ENCODE results near the gene DPY19L1.

DNA sequence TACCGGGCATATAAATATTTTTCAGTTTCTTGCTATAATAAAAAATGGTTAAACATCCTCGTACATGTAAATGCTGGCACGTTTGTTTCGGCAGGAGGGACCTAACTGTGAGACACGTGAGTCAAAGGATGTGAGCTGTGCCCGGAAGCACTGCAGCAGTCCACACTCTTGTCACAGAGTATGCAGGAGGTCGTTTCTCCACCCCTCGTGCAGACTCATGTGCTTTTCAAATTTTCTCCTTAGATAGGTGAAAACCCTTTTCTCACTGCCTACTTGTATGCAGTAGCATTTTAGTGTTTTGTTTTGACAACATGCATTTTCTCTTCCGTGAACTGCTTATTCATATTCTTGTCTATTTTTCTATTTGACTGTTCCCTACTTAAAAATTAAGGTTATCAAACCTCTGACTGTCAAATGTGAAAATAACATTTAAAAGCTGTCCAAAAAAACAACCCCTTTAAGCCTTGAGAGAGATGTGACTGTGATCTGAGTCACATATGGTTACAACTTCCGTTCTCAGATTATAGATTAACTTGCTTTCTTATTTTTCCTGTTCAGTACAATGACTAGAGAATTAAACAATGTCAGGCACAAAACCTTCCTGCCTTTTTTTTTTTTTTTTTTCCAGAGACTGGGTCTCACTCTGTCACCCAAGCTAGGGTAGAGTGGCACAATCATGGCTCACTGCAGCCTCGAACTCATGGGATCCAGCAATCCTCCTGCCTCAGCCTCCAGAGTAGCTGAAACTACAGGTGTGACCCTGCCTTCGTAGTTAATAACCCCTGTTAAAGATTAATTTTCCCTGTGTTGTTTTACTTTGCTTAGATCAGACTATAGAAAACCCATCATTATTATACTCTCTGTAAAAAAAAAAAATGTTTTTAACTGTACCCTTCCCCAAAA is 45.1 kb downstream of the DPY19L1 start:
- TF ChIP-seq, protein P1, sequence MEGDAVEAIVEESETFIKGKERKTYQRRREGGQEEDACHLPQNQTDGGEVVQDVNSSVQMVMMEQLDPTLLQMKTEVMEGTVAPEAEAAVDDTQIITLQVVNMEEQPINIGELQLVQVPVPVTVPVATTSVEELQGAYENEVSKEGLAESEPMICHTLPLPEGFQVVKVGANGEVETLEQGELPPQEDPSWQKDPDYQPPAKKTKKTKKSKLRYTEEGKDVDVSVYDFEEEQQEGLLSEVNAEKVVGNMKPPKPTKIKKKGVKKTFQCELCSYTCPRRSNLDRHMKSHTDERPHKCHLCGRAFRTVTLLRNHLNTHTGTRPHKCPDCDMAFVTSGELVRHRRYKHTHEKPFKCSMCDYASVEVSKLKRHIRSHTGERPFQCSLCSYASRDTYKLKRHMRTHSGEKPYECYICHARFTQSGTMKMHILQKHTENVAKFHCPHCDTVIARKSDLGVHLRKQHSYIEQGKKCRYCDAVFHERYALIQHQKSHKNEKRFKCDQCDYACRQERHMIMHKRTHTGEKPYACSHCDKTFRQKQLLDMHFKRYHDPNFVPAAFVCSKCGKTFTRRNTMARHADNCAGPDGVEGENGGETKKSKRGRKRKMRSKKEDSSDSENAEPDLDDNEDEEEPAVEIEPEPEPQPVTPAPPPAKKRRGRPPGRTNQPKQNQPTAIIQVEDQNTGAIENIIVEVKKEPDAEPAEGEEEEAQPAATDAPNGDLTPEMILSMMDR (IDR thresholded peaks at IDR 0.05) = no peak
- TF ChIP-seq, protein P2, sequence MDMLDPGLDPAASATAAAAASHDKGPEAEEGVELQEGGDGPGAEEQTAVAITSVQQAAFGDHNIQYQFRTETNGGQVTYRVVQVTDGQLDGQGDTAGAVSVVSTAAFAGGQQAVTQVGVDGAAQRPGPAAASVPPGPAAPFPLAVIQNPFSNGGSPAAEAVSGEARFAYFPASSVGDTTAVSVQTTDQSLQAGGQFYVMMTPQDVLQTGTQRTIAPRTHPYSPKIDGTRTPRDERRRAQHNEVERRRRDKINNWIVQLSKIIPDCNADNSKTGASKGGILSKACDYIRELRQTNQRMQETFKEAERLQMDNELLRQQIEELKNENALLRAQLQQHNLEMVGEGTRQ (CRISPR knock-in tag; IDR thresholded peaks at IDR 0.05) = no peak
- TF ChIP-seq NR2C2 (CRISPR knock-in tag; IDR thresholded peaks at IDR 0.05) (no peak), ATF1 (CRISPR knock-in tag; IDR thresholded peaks at IDR 0.05) (no peak)
- TF ChIP-seq, protein P3, sequence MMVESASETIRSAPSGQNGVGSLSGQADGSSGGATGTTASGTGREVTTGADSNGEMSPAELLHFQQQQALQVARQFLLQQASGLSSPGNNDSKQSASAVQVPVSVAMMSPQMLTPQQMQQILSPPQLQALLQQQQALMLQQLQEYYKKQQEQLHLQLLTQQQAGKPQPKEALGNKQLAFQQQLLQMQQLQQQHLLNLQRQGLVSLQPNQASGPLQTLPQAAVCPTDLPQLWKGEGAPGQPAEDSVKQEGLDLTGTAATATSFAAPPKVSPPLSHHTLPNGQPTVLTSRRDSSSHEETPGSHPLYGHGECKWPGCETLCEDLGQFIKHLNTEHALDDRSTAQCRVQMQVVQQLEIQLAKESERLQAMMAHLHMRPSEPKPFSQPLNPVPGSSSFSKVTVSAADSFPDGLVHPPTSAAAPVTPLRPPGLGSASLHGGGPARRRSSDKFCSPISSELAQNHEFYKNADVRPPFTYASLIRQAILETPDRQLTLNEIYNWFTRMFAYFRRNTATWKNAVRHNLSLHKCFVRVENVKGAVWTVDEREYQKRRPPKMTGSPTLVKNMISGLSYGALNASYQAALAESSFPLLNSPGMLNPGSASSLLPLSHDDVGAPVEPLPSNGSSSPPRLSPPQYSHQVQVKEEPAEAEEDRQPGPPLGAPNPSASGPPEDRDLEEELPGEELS (CRISPR knock-in tag; IDR thresholded peaks at IDR 0.05) = no peak
